Mesodermal cell (in vitro differentiated cells): ENCODE data around the gene C3orf33.

ENCODE experiments used
- H3K27ac ChIP-seq: 2 replicates; pipeline ENCODE4 v1.7.0; 2013; ENCODE audit warnings: mild to moderate bottlenecking, low read depth, low read length, moderate library complexity; ENCODE audit not compliant: severe bottlenecking
- H3K36me3 ChIP-seq: 2 replicates; pipeline ENCODE4 v1.7.1; 2013; ENCODE audit warnings: mild to moderate bottlenecking, low read length, moderate library complexity; ENCODE audit not compliant: control insufficient read depth, insufficient read depth
- H3K4me1 ChIP-seq: one replicate; pipeline ENCODE4 v1.7.1; 2013; ENCODE audit warnings: mild to moderate bottlenecking, low read length; ENCODE audit not compliant: insufficient read depth, control insufficient read depth, poor library complexity, severe bottlenecking
- H3K4me3 ChIP-seq: 2 replicates; pipeline ENCODE4 v1.7.0; 2013; ENCODE audit warnings: low read length, control low read depth, mild to moderate bottlenecking; ENCODE audit not compliant: insufficient read depth, poor library complexity, severe bottlenecking; ENCODE audit errors: extremely low read depth
- H3K9me3 ChIP-seq: 2 replicates; pipeline ENCODE4 v1.7.1; 2013; ENCODE audit warnings: mild to moderate bottlenecking, low read length, moderate library complexity; ENCODE audit not compliant: control insufficient read depth
- WGBS, 2 experiments: methylation state at CpG; one replicate each; pipeline ENCODE4 v1.1.5; 2013; ENCODE audit warnings: missing lambda C conversion rate in 2 of 2; ENCODE audit not compliant: insufficient coverage in 2 of 2; 5-methylcytosine and 5-hydroxymethylcytosine counted together

C3orf33 gene

GRCh38 chr3:155739154-155739553 is 66.9 kb downstream of the C3orf33 start:
- WGBS, 2 experiments = 86 to 88% methylated on average over 2 of the region's 5 CpGs
- no peaks in the 10 kb centered on the region for H3K36me3 ChIP-seq
- no peaks in the 10 kb centered on the region for H3K9me3 ChIP-seq
- H3K4me1 ChIP-seq = peaks cover 3% of the 10 kb centered on the region
- H3K4me3 ChIP-seq = no peak overlapping the region
- no peak overlapping the region for H3K27ac ChIP-seq

DNA sequence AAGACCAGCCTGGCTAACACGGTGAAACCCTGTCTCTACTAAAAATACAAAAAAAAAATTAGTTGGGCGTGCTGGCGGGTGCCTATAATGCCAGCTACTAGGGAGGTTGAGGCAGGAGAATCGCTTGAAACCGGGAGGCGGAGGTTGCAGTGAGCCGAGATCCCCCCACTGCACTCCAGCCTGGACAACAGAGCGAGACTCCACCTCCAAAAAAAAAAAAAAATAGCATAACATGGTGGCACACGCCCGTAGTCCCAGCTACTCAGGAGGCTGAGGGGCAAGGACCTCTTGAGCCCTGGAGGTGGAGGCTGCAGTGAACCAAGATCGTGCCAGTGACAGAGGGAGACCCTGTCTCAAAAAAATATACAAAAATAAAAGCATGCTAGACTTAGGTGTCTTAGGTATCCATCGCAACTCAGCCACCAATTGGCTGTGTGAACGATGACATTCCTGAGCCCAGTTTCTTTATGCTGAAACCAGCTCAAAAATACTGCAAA is 67.5 kb downstream of the C3orf33 start:
- WGBS, 2 experiments = 95 to 100% methylated on average over 2 to 6 of the region's 13 CpGs
- no peaks in the 10 kb centered on the region for H3K9me3 ChIP-seq
- no peaks in the 10 kb centered on the region for H3K36me3 ChIP-seq
- no peak overlapping the region for H3K27ac ChIP-seq
- no peak overlapping the region for H3K4me3 ChIP-seq
- peaks cover 3% of the 10 kb centered on the region for H3K4me1 ChIP-seq

- H3K4me3 ChIP-seq = no peak overlapping the region
- peaks cover 3% of the 10 kb centered on the region for H3K4me1 ChIP-seq
- WGBS, 2 experiments = 74 to 86% methylated on average over 7 to 8 of the region's 8 CpGs
- H3K27ac ChIP-seq = peak overlapping the region; percentile 16
- no peaks in the 10 kb centered on the region for H3K36me3 ChIP-seq
- H3K9me3 ChIP-seq = no peaks in the 10 kb centered on the region
Measured at GRCh38 chr3:155737844-155738460, 68.1 kb downstream of the C3orf33 start.

GRCh38 chr3:155736381-155736780 is 69.7 kb downstream of the C3orf33 start:
- Histone ChIP-seq H3K4me3 (no peak overlapping the region), H3K9me3 (no peaks in the 10 kb centered on the region), H3K4me1 (peaks cover 3% of the 10 kb centered on the region), H3K36me3 (no peaks in the 10 kb centered on the region), H3K27ac (no peak overlapping the region)
- WGBS, 2 experiments = no CpG with 5 or more reads among the region's 4 CpGs

- no peak overlapping the region for H3K27ac ChIP-seq
- H3K4me1 ChIP-seq = no peaks in the 10 kb centered on the region
- 88 to 93% methylated on average over 1 to 2 of the region's 2 CpGs for WGBS, 2 experiments
- H3K4me3 ChIP-seq = no peak overlapping the region
- H3K9me3 ChIP-seq = no peaks in the 10 kb centered on the region
- H3K36me3 ChIP-seq = no peaks in the 10 kb centered on the region
Measured at GRCh38 chr3:155730843-155731242, 75.2 kb downstream of the C3orf33 start.

GRCh38 chr3:155727836-155728235 is 78.2 kb downstream of the C3orf33 start:
- 90% methylated on average over 3 of the region's 3 CpGs; no CpG with 5 or more reads in 1 of the 2 experiments for WGBS, 2 experiments
- no peak overlapping the region for H3K4me3 ChIP-seq
- H3K27ac ChIP-seq = no peak overlapping the region
- no peaks in the 10 kb centered on the region for H3K4me1 ChIP-seq
- no peaks in the 10 kb centered on the region for H3K36me3 ChIP-seq
- H3K9me3 ChIP-seq = no peaks in the 10 kb centered on the region

- Histone ChIP-seq H3K9me3 (no peaks in the 10 kb centered on the region), H3K27ac (no peak overlapping the region), H3K4me3 (no peak overlapping the region), H3K4me1 (no peaks in the 10 kb centered on the region), H3K36me3 (no peaks in the 10 kb centered on the region)
- WGBS, 2 experiments = 64 to 70% methylated on average over 2 to 4 of the region's 5 CpGs
Measured at GRCh38 chr3:155714295-155714718, 91.8 kb downstream of the C3orf33 start.
